GM18511 (cell line): Measurements from ENCODE around the gene MRPS30.
"Not testable (repeated sequence)": the region's sequence is repeated elsewhere in the genome, so short reads cannot be mapped to it uniquely, and the experiment has no call there.

Experiments used
- ATAC-seq: cut with Tn5 transposase; IDR thresholded peaks from one replicate; pipeline ENCODE4 v1.9.1; 2021; ENCODE audit warnings: mild to moderate bottlenecking, moderate library complexity; ENCODE audit not compliant: unreplicated experiment

The MRPS30 gene

GRCh38 chr5:44814761-44815160 is 6.0 kb downstream of the MRPS30 start:
- ATAC-seq, result no peak

- no peak for ATAC-seq
Measured at GRCh38 chr5:44821164-44821563, 12.4 kb downstream of the MRPS30 start.

- not testable (repeated sequence) for ATAC-seq
Measured at GRCh38 chr5:44824662-44825061, 15.9 kb downstream of the MRPS30 start.

GRCh38 chr5:44827681-44828080 is 18.9 kb downstream of the MRPS30 start:
- ATAC-seq, result no peak

- ATAC-seq, result no peak
Measured at GRCh38 chr5:44828719-44829118, 20.0 kb downstream of the MRPS30 start.

GRCh38 chr5:44830951-44831350 is 22.2 kb downstream of the MRPS30 start:
- ATAC-seq, result no peak

GRCh38 chr5:44833249-44833648 is 24.5 kb downstream of the MRPS30 start:
- ATAC-seq, result no peak

- no peak for ATAC-seq
Measured at GRCh38 chr5:44835693-44836092, 26.9 kb downstream of the MRPS30 start.

GRCh38 chr5:44839018-44839681 is 30.4 kb downstream of the MRPS30 start:
- ATAC-seq, result no peak

- ATAC-seq, result no peak
Measured at GRCh38 chr5:44842496-44843282, 33.9 kb downstream of the MRPS30 start.

- ATAC-seq, result no peak
Measured at GRCh38 chr5:44844744-44845143, 36.0 kb downstream of the MRPS30 start.

GRCh38 chr5:44845777-44846176 is 37.0 kb downstream of the MRPS30 start:
- ATAC-seq, result no peak

- ATAC-seq, result no peak
Measured at GRCh38 chr5:44847206-44847852, 38.6 kb downstream of the MRPS30 start.

- no peak for ATAC-seq
Measured at GRCh38 chr5:44860267-44860666, 51.5 kb downstream of the MRPS30 start.

- peak; percentile 87 for ATAC-seq
Measured at GRCh38 chr5:44862808-44863207, 54.1 kb downstream of the MRPS30 start.
